DND-41 (cell line): Measurements from ENCODE around the gene HLA-DQB2.

Source experiments
- ATAC-seq: fragments of 200-7000 bp; cut with Tn5 transposase; 3 replicates; pipeline ENCODE4 v1.9.1; 2021; ENCODE audit warnings: low read depth; ENCODE audit not compliant: insufficient read depth
- DNase-seq: peaks from one replicate; pipeline ENCODE4 v3.0.0-alpha.2; 2020
- H2AFZ ChIP-seq: 2 replicates; pipeline ENCODE4 v1.6.0; 2012; ENCODE audit warnings: low read depth, low read length
- H3K27ac ChIP-seq: 2 replicates; pipeline ENCODE4 v1.5.1; 2012; ENCODE audit warnings: low read length, inconsistent platforms
- H3K27me3 ChIP-seq: fragments of 200-600 bp; sonication (generic); 2 replicates; pipeline ENCODE4 v1.6.0; 2012; ENCODE audit warnings: low read length, mild to moderate bottlenecking, inconsistent platforms; ENCODE audit not compliant: insufficient read depth, poor library complexity
- H3K36me3 ChIP-seq: 2 replicates; pipeline ENCODE4 v1.5.1; 2012; ENCODE audit warnings: low read length, inconsistent platforms; ENCODE audit not compliant: insufficient read depth
- H3K4me1 ChIP-seq: 2 replicates; pipeline ENCODE4 v1.5.1; 2012; ENCODE audit warnings: mild to moderate bottlenecking, low read length; ENCODE audit not compliant: insufficient read depth
- H3K4me2 ChIP-seq: 2 replicates; pipeline ENCODE4 v1.6.0; 2012; ENCODE audit warnings: mild to moderate bottlenecking, moderate library complexity, low read length, inconsistent platforms; ENCODE audit not compliant: insufficient read depth
- H3K4me3 ChIP-seq, 2 experiments: fragments of 200-600 bp in 1 of 2; shearing (Covaris generic) in 1 of 2; 2 replicates each; pipeline ENCODE4 v1.5.1; 2012 to 2016; ENCODE audit warnings: inconsistent platforms in 2 of 2, low read length in 2 of 2, mild to moderate bottlenecking in 2 of 2, low read depth in 1 of 2, moderate library complexity in 1 of 2
- H3K79me2 ChIP-seq: 2 replicates; pipeline ENCODE4 v1.6.0; 2012; ENCODE audit warnings: low read length, inconsistent platforms; ENCODE audit not compliant: insufficient read depth
- H3K9ac ChIP-seq: 2 replicates; pipeline ENCODE4 v1.6.0; 2012; ENCODE audit warnings: low read depth, mild to moderate bottlenecking, inconsistent platforms, low read length, moderate library complexity
- H3K9me3 ChIP-seq: 2 replicates; pipeline ENCODE4 v1.5.1; 2012; ENCODE audit warnings: low read length, moderate library complexity, mild to moderate bottlenecking, inconsistent platforms; ENCODE audit not compliant: insufficient read depth, severe bottlenecking
- H4K20me1 ChIP-seq: 2 replicates; pipeline ENCODE4 v1.6.0; 2012; ENCODE audit warnings: low read length; ENCODE audit not compliant: insufficient read depth
- EZH2 ChIP-seq: IDR thresholded peaks from 3 replicates; pipeline ENCODE4 v1.6.1; 2012; ENCODE audit warnings: borderline replicate concordance, low read depth, mild to moderate bottlenecking, moderate library complexity, low read length, inconsistent platforms; ENCODE audit not compliant: severe bottlenecking
- TF ChIP-seq, protein P1 (sequence below): IDR thresholded peaks from 2 replicates; pipeline ENCODE4 v1.5.1; 2012; ENCODE audit warnings: borderline replicate concordance, low read length, moderate library complexity, mild to moderate bottlenecking; ENCODE audit not compliant: poor library complexity, severe bottlenecking; ENCODE audit errors: extremely low read depth

Gene HLA-DQB2

DNA sequence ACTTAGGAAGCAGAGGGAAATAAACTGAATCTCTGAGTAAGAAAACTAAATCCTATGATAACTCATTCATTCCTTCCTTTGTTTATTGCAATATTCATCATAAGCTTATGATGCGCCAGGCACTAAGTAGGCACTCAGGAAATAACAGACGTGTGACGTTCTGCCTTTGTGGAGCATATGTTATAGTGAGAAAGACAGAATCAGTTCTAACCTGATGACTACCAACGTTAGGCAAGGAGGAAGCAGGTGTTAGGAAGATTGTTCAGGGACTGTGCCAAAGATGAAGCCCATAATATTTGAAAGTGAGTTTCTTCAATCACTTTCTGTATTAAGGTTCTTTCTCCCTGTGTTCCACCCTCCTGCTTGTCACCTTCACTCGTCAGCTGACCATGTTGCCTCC lies 18.6 kb downstream of the HLA-DQB2 start:
- H3K4me3 ChIP-seq, result no peak overlapping the region
- H3K9me3 ChIP-seq, result no peaks in the 10 kb centered on the region
- H4K20me1 ChIP-seq, result no peaks in the 10 kb centered on the region
- no peak for ATAC-seq
- H3K27ac ChIP-seq, result no peak overlapping the region
- no peaks in the 10 kb centered on the region for H3K4me1 ChIP-seq
- H2AFZ ChIP-seq, result no peak overlapping the region
- H3K79me2 ChIP-seq, result no peaks in the 10 kb centered on the region
- no peak overlapping the region for H3K9ac ChIP-seq
- no peaks in the 10 kb centered on the region for H3K36me3 ChIP-seq
- no peak overlapping the region for H3K4me2 ChIP-seq
- no peak for TF ChIP-seq EZH2
- TF ChIP-seq, protein P1, sequence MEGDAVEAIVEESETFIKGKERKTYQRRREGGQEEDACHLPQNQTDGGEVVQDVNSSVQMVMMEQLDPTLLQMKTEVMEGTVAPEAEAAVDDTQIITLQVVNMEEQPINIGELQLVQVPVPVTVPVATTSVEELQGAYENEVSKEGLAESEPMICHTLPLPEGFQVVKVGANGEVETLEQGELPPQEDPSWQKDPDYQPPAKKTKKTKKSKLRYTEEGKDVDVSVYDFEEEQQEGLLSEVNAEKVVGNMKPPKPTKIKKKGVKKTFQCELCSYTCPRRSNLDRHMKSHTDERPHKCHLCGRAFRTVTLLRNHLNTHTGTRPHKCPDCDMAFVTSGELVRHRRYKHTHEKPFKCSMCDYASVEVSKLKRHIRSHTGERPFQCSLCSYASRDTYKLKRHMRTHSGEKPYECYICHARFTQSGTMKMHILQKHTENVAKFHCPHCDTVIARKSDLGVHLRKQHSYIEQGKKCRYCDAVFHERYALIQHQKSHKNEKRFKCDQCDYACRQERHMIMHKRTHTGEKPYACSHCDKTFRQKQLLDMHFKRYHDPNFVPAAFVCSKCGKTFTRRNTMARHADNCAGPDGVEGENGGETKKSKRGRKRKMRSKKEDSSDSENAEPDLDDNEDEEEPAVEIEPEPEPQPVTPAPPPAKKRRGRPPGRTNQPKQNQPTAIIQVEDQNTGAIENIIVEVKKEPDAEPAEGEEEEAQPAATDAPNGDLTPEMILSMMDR, result no peak
- H3K27me3 ChIP-seq, result peaks cover 31% of the 10 kb centered on the region
- DNase-seq, result no peak

- no peaks in the 10 kb centered on the region for H3K4me1 ChIP-seq
- no peak for DNase-seq
- H3K9me3 ChIP-seq, result no peaks in the 10 kb centered on the region
- no peak overlapping the region for H3K4me2 ChIP-seq
- no peak overlapping the region for H2AFZ ChIP-seq
- H3K27ac ChIP-seq, result no peak overlapping the region
- H3K36me3 ChIP-seq, result no peaks in the 10 kb centered on the region
- no peaks in the 10 kb centered on the region for H4K20me1 ChIP-seq
- H3K27me3 ChIP-seq, result peaks cover 35% of the 10 kb centered on the region
- H3K9ac ChIP-seq, result no peak overlapping the region
- H3K4me3 ChIP-seq, result no peak overlapping the region
- no peak for TF ChIP-seq EZH2
- TF ChIP-seq, protein P1, result no peak
- no peaks in the 10 kb centered on the region for H3K79me2 ChIP-seq
- no peak for ATAC-seq
Measured at GRCh38 chr6:32742374-32742773, 21.0 kb downstream of the HLA-DQB2 start.

DNA sequence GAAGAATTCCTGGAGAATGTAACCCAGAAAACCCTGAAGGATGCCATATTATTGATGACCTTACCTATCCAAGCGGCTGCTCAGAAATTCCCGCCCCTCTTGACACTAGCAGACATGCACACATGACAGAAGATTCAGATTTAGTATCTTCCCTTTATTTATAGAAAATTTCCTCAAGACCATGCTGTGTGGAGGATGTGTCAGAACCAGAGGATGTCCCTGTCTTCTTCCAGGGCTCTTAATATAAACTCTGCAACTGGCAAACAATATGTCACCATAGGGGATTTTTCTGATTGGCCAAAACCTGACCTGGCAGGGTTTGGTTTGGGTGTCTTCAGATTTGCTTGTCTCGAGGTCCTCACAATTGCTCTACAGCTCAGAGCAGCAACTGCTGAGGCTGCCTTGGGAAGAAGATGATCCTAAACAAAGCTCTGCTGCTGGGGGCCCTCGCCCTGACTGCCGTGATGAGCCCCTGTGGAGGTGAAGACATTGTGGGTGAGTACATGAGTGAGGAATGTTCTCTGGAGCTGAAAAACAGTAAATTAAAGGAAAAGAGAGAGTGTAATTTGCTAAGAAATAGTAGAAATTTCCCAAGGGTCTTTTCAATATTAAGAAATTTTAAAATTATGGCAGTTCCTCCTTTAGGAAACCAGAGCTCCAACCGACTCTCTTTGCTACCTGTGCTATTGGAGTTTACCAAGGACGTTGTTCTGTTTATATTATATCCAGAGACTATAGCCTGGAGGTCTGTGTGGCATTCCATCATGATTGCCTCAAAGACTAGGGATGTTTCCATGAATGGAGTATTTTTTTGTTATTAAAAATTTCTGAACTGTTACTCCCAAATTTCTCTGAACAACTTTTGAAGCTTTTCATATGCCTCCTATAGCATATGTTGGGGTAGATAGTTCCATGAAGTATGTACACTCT lies 22.0 kb downstream of the HLA-DQB2 start, which contains the start of gene HLA-DQA2:
Gene HLA-DQA2 (plus strand): TSS at position 361 of the 930 bp plus-strand sequence. CDS start 53 bp downstream, at position 414.
- no peaks in the 10 kb centered on the region for H3K36me3 ChIP-seq
- TF ChIP-seq EZH2, result no peak
- TF ChIP-seq, protein P1, result no peak
- H4K20me1 ChIP-seq, result no peaks in the 10 kb centered on the region
- no peak for DNase-seq
- peaks cover 27% of the 10 kb centered on the region for H3K27me3 ChIP-seq
- ATAC-seq, result no peak
- H3K9me3 ChIP-seq, result no peaks in the 10 kb centered on the region
- no peak within 1 kb of the TSS for H3K4me3 ChIP-seq
- no peak within 1 kb of the TSS for H3K27ac ChIP-seq
- H3K4me2 ChIP-seq, result no peak within 1 kb of the TSS
- H3K79me2 ChIP-seq, result no peaks in the 10 kb centered on the region
- no peaks in the 10 kb centered on the region for H3K4me1 ChIP-seq
- H3K9ac ChIP-seq, result no peak within 1 kb of the TSS
- no peak within 1 kb of the TSS for H2AFZ ChIP-seq
